Subcutaneous adipose tissue (tissue), 4 donors: ENCODE results near the gene MRPL53. TPM values are rescaled to one million over a fixed set of nuclear protein-coding genes. Genes with fewer than 3 reads are reported as not detected.

Source experiments
- total RNA-seq, 4 donors: library from RNA; depleted of rRNA; stranded (reverse); fragments of >200 nt; gene quantifications; one replicate each; pipeline ENCODE4 v1.1.0, GENCODE V29; 2016
- TF ChIP-seq, protein P1 (sequence below): fragments of 450-650 bp; IDR thresholded peaks from one replicate; pipeline ENCODE4 v1.5.1; 2016; ENCODE audit warnings: low read depth, mild to moderate bottlenecking, control low read depth, antibody characterized with exemption, moderate library complexity

MRPL53 gene
- total RNA-seq, 4 donors from 2014 or later = 31.3 to 41.8 (median 33.5) TPM

DNA sequence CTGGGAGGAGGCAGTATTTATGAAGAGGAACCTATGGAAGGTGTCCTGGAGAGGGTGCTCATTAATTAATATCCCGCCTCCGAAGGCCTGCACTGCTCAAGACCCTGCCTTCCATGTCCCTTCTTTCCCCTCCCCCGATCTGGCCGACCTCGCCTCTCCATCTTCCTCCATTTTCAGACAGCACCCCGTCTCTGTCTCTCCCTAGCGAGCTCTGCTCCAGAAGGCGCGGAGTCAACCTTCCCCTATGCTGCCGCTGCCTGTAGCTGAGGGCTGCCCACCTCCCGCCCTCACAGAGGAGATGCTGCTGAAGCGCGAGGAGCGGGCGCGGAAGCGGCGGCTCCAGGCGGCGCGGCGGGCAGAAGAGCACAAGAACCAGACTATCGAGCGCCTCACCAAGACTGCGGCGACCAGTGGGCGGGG lies 15.3 kb downstream of the MRPL53 start:
- TF ChIP-seq, protein P1, sequence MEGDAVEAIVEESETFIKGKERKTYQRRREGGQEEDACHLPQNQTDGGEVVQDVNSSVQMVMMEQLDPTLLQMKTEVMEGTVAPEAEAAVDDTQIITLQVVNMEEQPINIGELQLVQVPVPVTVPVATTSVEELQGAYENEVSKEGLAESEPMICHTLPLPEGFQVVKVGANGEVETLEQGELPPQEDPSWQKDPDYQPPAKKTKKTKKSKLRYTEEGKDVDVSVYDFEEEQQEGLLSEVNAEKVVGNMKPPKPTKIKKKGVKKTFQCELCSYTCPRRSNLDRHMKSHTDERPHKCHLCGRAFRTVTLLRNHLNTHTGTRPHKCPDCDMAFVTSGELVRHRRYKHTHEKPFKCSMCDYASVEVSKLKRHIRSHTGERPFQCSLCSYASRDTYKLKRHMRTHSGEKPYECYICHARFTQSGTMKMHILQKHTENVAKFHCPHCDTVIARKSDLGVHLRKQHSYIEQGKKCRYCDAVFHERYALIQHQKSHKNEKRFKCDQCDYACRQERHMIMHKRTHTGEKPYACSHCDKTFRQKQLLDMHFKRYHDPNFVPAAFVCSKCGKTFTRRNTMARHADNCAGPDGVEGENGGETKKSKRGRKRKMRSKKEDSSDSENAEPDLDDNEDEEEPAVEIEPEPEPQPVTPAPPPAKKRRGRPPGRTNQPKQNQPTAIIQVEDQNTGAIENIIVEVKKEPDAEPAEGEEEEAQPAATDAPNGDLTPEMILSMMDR = no peak

DNA sequence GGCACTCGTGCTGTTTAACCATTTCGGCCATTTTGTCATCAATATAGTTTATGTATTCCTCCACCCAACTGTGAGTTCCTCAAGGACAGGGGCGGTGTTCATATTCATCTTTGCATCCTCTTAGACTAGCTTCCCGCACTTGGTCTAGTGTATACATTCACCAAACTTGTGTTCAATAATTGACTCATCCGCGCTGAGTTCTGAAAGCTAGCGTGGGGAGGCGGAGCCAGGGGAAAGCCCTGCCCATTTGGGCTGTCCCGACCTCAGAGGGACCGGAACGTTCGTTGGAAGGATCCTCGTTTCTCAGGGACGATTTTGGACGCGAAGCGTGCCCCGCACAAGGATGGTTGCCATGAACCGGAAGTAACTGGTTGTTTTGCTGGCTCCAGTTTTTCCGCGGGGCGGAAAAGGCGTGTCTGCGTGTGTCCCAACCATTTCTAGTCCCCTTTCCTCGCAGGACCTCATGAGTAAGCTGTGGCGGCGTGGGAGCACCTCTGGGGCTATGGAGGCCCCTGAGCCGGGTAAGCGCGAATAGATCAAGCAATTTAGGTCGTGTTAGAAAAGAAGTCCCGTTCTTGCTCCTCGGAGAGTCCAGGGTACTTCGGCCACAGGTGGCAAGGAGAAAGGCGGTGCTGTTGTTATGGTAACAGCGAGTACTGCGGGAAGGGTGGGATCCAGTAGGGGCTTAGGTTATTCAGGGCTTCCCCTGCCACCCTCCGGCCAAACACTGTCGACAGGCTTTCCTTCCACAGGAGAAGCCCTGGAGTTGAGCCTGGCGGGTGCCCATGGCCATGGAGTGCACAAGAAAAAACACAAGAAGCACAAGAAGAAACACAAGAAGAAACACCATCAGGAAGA lies 17.6 kb downstream of the MRPL53 start, which contains the start of gene INO80B:
TSS of gene INO80B (plus strand) at position 434 of the 858 bp plus-strand sequence. CDS start at position 464, 30 bp downstream.
- TF ChIP-seq, protein P1 = no peak

DNA sequence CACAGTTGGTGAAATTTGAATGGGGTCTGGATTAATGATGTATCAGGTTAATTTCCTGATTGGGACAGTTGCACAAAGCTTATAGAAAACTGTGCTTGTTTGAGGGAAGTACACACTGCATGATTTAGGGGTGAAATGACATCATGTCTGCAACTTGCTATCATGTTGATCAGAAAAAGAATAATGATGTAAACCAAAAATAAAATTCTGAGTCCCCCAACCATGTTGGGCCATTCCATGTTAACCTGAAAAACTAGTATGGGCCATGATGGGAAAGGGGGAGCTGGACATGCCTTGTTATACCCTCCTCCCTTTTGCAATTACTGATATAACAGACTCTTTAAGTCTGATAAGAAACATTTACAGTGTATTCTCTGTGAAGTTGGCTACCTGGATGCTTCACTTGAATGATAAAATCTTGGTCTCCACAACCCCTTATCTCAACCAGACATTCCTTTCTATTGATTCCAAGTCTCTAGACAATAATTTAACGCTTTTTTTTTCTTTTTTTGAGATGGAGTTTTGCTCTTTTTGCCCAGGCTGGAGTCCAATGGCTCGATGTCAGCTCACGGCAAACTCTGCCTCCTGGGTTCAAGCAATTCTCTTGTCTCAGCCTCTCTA lies 21.8 kb downstream of the MRPL53 start:
- TF ChIP-seq, protein P1 = no peak

DNA sequence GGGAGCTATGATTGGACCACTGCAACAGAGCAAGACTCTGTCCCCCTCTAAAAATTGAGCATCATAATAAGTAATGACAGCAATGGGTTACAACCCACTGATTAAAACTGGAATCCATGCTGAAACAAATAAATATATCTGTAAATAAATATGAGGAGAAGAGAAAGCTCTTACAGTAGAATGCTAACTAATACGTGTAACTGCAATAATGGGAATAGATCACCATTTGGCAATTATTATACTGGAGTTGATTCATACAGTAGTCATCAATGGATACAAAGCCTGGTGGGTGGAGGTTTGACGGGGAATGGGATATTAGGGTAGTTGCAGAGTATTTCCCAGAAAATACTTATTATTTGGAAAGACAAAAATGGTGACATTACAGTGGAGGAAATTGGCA lies 23.7 kb downstream of the MRPL53 start:
- TF ChIP-seq, protein P1 = no peak

DNA sequence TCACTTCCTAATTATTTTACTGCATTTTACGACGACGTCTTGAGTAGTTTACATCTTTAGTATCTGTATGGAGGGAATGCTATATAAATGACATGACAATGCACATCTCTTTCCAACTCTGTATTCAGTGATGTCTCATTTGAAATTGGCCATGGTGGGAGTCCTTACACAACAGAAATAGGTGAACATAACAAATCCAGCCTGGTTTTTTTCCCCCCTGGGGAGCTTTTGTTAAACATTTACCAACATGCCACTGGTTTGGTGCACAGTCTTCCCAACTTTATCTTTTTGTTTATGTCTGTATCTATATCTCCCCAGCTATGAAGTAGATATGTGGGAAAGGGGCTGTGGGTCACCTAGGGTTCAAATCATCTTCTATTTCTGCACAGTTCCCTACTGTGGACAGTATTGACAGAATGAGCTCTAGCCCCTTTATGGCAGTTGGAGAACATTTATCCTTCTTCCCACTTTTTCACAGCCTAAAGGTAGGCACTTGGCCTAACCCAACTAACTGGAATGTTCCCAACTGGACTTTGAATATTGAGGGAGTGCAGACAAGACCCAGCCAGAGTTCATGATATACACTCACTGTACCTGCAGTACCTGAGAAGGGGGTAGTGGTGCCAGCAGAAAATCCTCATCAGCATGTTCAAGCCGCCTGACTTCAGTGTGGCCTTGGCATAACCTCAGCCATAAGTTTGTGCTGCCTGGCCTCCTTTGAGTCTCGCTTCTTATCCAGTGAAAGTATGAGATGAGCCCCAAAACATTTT lies 25.1 kb downstream of the MRPL53 start:
- TF ChIP-seq, protein P1 = no peak

DNA sequence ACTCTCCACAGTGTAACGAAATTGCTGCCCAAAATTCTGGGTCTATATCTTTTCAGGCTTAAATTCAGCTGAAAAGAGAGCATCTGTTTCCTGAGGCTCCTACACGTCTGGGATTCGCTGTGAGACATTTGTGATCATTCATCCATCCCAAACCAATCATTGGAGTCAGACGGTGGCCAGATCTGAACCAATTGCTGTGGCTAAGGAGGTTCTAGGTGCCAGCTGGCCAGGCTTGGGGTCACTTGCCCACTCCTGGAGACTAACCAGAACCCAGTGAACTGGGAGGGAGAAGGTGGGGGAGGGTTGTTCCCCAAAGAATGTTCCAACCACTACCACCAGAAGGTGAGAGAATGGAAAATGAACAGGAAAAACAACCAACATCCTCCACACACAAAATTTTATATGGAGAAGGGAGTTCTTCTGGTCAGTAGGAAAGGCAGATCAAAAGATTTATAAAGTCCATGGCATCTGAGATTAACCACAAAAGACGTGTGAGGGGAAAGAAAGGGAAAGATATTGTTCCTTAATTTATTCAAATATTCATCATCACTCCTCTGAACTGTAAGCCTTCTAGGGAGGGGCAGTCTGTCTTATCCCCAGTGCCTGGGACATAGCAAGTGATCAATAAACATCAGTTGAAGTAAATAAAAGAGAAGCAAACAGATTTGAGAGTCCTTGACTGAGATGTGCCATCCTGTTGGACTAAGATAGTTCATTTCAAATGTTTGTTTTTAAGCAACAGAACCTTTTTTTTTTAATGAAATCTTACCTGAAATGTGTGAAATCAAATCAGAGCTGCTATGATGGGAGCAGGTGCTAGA lies 27.8 kb downstream of the MRPL53 start:
- TF ChIP-seq, protein P1 = no peak
